ENCODE measurements around the gene ATRAID. TPM values are rescaled to one million over a fixed set of nuclear protein-coding genes. Genes with fewer than 3 reads are reported as not detected.

Gene ATRAID
- total RNA-seq, 4 donors from 2014 or later = 169 to 677 (median 199) TPM

DNA sequence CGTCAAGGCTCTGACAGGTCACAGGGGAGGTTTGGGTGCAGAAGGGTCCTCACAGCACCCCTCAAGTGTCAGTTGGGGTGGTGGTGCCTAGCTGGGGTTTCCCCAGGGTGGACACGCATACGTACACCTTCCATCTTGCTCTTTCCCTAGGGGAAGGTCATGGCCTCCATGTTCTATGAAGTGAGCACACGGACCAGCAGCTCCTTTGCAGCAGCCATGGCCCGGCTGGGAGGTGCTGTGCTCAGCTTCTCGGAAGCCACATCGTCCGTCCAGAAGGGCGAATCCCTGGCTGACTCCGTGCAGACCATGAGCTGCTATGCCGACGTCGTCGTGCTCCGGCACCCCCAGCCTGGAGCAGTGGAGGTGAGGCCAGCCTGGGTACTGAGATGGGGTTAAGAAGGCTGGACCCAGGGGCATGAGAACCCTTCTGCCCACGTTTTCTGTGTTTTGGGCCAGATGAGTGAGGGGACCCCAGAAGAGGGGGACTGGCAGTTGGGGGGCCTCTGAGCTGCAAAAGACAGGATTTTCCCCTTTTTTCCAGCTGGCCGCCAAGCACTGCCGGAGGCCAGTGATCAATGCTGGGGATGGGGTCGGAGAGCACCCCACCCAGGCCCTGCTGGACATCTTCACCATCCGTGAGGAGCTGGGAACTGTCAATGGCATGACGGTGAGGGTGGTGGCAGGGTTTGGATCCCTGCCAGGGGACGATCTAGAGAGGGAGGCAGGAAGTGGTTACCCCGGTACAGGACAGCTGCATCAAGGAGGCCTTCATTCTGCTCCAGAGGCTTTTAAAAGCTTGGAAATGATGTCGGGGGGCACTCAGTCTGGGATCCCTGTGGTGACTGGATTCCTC, 30.1 kb downstream of the ATRAID start:
- TF ChIP-seq, protein P1, sequence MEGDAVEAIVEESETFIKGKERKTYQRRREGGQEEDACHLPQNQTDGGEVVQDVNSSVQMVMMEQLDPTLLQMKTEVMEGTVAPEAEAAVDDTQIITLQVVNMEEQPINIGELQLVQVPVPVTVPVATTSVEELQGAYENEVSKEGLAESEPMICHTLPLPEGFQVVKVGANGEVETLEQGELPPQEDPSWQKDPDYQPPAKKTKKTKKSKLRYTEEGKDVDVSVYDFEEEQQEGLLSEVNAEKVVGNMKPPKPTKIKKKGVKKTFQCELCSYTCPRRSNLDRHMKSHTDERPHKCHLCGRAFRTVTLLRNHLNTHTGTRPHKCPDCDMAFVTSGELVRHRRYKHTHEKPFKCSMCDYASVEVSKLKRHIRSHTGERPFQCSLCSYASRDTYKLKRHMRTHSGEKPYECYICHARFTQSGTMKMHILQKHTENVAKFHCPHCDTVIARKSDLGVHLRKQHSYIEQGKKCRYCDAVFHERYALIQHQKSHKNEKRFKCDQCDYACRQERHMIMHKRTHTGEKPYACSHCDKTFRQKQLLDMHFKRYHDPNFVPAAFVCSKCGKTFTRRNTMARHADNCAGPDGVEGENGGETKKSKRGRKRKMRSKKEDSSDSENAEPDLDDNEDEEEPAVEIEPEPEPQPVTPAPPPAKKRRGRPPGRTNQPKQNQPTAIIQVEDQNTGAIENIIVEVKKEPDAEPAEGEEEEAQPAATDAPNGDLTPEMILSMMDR (IDR thresholded peaks at IDR 0.05; ENCODE audit: low read depth) = no peak

DNA sequence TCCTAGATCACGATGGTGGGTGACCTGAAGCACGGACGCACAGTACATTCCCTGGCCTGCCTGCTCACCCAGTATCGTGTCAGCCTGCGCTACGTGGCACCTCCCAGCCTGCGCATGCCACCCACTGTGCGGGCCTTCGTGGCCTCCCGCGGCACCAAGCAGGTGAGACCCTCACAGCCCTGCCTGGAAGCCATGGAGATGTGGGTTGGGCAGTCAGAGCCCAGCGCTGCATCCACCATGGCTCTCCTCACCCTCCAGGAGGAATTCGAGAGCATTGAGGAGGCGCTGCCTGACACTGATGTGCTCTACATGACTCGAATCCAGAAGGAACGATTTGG, 30.7 kb downstream of the ATRAID start:
- TF ChIP-seq, protein P1 (IDR thresholded peaks at IDR 0.05; ENCODE audit: low read depth) = no peak

DNA sequence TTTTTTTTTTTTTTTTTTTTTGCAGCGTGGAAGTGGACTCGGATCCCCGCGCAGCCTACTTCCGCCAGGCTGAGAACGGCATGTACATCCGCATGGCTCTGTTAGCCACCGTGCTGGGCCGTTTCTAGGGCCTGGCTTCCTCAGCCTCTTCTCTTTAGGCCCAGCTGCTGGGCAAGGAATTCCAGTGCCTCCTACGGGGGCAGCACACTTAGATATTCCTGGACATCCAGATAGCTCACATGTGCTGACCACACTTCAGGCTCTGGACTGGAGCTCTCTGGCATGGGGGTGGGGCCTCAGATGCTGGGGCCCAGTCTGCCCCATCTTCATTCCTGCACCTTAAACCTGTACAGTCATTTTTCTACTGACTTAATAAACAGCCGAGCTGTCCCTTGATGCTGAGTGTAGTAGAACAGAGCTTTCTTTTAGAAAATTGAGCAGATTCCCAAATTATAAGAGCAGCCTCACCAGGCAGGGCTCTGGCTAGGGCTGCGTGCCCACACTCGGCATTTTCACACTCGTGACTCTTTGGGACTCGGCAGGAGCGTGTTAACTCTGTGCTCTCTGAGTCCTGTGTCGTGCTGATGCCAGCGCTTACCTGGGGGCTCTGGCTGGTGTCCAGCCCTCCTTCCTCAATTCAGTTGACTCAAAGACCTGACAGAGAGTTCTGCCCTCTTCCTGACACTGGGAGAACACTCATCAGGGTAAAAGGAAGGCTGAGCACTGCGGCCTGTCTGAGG, 31.7 kb downstream of the ATRAID start:
- TF ChIP-seq, protein P1 (IDR thresholded peaks at IDR 0.05; ENCODE audit: low read depth) = no peak

DNA sequence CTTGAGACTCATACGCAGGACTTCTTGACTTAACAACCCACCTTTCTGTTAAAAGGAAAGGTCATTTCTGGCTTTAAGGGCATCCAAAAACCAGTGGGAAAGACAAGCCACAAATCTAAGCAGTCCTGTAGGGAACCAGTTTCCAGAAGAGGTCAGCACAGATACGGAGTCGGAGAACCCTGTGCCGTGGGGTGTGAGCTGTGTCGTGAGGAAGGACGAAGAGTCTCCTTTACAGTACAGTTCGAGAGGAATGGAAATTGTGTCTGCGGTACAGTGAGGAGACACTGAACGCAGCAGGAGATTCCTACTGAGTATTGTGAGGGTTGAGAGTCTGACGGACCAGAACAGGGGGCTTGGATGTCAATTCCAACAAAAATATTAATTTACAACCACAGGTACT, 33.3 kb downstream of the ATRAID start:
- TF ChIP-seq, protein P1 (IDR thresholded peaks at IDR 0.05; ENCODE audit: low read depth) = no peak

DNA sequence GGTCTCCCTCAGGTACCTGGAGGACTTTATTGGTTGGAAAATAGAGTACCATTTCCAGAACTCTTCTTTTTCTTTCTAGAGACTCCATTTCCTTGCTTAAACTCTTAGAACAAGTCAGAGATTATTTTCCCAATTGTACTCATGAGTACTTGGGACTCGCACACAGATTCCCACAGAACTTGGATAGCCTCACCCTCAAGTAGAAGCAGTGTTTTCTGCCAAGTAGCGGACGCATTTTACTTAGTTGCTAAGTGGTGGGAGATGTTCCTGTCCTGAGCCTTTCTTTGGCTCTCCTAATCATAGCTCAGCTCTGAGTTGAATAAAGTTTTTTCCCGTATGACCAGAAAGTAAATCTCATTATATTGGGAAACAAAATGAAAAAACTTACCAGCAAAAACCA, 33.8 kb downstream of the ATRAID start:
- TF ChIP-seq, protein P1 (IDR thresholded peaks at IDR 0.05; ENCODE audit: low read depth) = no peak

DNA sequence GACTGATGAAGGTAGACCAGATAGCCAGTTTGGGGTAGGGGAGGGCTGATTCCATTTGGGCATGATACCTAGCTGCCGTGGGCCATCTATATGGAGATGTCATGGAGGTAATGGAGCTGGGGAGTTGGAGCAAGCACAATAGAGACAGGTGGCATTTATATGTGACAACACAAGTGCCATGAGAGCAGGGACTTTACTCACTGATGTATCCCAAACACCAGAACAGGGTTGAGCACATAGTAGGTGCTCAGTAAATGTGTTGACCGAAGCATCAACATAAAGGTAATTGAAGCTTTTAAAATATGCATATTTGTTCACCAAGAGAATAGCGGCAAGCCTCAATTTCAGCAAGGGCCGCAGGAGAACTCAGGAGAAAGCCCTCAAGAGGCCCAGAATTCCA, 36.1 kb downstream of the ATRAID start:
- TF ChIP-seq, protein P1 (IDR thresholded peaks at IDR 0.05; ENCODE audit: low read depth) = no peak

DNA sequence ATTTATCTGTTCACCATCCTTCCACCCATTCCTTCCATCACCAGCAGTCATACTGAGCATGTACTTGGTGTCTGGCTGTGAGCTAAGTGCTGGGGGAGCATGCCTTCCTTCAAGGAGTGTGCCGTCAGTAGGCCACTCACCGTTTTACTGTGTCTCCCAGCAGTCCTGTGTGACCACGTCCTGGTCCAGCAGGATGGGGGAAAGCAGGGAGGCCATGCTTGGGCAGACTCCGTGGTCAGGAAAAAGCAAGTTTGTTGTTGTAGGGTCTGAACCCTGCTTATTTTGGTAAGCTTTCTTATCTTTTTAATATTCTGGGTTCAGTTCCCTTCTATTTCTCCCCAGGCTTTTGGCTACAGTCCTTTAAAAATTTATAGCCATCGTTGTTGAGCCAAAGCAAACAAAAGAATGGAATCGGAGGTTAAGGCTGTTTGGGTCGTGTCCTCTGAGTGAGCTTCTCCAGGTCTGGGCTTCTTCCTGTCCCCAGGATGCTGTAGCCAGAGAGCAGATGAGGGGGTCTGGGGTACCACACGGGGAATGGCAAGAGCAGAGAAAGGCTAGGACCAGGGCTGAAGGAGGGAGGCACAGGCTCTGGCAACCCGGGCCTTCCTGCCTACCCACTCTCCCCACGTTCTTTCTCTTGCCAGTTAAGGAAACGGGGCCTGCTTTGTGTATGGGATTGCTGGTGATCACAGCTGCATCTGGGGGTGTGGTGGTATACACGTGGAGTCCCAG, 37.5 kb downstream of the ATRAID start:
- TF ChIP-seq, protein P1 (IDR thresholded peaks at IDR 0.05; ENCODE audit: low read depth) = no peak
